GM12891 (cell line): ENCODE measurements around the gene USP15.

ENCODE experiments used
- DNase-seq: peaks from one replicate; pipeline ENCODE4 v3.0.0; 2011; ENCODE audit warnings: low spot score; ENCODE audit not compliant: insufficient read length
- FAIRE-seq: peaks from 2 replicates; lab custom pipeline; 2011; peaks lifted over from hg19 to GRCh38; lab: Jason Lieb, UNC
- PAX5 ChIP-seq: IDR thresholded peaks from 2 replicates; pipeline ENCODE4 v1.6.1; 2011; ENCODE audit warnings: low read length, moderate library complexity, mild to moderate bottlenecking; ENCODE audit not compliant: insufficient read depth, severe bottlenecking
- POLR2A ChIP-seq: IDR thresholded peaks from 2 replicates; pipeline ENCODE4 v1.6.1; 2011; ENCODE audit warnings: low read depth, low read length, control low read depth
- POLR2AphosphoS5 ChIP-seq: IDR thresholded peaks from 2 replicates; pipeline ENCODE4 v1.6.1; 2011; ENCODE audit warnings: low read depth, low read length, control low read depth
- POU2F2 ChIP-seq: IDR thresholded peaks from 2 replicates; pipeline ENCODE4 v1.6.1; 2011; ENCODE audit warnings: low read depth, mild to moderate bottlenecking, control low read depth, low read length, moderate library complexity
- SPI1 ChIP-seq: IDR thresholded peaks from 2 replicates; pipeline ENCODE4 v1.6.1; 2011; ENCODE audit warnings: low read depth, low read length, control low read depth
- TAF1 ChIP-seq: IDR thresholded peaks from 2 replicates; pipeline ENCODE4 v1.6.1; 2011; ENCODE audit warnings: low read depth, low read length, control low read depth

Gene USP15

DNA sequence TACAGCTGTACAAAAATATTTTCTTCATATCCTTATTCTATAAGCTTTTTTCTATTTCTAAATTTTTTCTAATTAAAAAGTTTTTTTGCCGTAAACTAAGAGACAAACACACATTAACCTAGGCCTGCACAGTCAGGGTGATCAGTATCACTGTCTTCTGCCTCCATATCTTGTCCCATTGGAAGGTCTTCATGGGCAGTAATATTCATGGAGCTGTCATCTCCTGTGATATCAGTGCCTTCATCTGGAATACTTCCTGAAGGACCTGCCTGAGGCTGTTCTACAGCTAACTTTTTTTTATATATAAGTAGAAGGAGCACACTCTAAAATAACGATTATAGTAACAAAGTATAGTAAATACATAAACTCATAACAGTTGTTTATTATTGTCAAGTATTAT lies 17.8 kb downstream of the USP15 start:
- DNase-seq (no peak), FAIRE-seq (no peak)
- TF ChIP-seq TAF1: no peak
- no peak for TF ChIP-seq PAX5
- TF ChIP-seq POLR2A: no peak
- no peak for TF ChIP-seq POU2F2
- TF ChIP-seq SPI1: no peak
- no peak for TF ChIP-seq POLR2AphosphoS5

DNA sequence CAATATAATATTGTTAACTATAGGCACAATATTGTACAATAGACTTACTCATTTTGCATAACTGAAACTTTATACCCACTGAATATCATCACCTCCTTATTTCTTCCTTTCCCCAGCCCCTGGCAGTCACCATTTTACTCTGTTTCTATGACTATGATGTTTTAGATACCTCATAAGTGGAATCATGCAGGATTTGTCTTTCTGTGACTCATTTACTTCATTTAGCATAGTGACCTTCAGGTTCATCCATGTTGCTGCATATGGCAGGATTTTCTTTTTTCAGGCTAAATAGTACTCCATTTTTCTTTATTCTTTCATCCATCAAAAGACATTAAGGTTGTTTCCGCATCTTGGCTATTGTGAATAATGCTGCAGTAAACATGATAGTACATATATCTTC lies 18.9 kb downstream of the USP15 start:
- no peak for DNase-seq
- FAIRE-seq: no peak
- TF ChIP-seq POLR2A: no peak
- no peak for TF ChIP-seq POLR2AphosphoS5
- TF ChIP-seq POU2F2: no peak
- no peak for TF ChIP-seq TAF1
- no peak for TF ChIP-seq PAX5
- no peak for TF ChIP-seq SPI1

DNA sequence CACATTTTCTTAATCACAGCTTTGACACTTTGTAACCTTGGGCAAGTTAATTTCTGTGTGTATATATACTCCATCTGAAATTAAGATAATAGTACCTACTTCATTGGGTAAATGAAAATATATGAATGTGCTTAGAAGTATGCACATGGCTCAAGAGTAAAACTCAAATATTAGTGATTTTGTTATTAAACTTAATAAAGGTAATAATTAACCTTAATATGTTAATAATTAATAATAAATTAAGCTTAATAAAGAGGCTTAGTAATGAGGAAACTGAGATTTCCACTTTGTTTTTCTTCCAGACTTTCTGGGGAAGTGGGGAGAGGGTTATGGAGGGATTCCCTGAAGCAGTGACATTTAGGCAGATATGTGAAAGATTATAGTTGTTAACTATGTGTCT lies 19.8 kb downstream of the USP15 start:
- DNase-seq (no peak), FAIRE-seq (no peak)
- TF ChIP-seq POU2F2: no peak
- no peak for TF ChIP-seq SPI1
- no peak for TF ChIP-seq POLR2AphosphoS5

DNA sequence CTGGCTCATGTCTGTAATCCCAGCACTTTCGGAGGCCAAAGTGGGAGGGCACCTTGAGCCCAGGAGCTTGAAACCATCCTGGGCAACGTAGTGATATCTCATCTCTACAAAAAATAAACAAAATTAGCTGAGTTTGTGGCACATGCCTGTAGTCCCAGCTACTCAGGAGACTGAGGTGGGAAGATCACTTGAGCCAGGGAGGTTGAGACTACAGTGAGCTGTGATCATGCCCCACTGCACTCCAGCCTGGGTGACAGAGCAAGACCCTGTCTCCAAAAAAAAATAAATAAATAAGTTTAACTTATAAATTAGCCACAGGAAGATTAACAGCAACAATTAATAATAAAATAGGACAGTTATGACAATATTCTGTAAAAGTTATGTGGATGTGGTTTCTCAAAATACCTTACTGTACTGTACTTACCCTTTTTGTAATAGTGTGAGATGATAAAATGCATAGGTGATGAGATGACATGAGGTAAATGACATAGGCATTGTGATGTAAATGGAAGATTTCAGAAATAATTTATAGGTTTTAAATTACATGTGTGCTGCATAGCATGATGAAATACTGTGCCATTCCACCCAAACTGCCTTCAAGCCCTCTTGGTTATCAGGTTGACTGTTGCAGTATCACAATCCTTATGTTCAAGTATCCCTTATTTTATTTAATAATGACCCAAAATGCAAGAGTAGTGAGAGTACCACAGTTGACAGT lies 22.0 kb downstream of the USP15 start:
- no peak for FAIRE-seq
- no peak for DNase-seq
- no peak for TF ChIP-seq POLR2AphosphoS5
- no peak for TF ChIP-seq TAF1
- no peak for TF ChIP-seq SPI1
- TF ChIP-seq POU2F2: no peak
- TF ChIP-seq PAX5: no peak
- TF ChIP-seq POLR2A: no peak

DNA sequence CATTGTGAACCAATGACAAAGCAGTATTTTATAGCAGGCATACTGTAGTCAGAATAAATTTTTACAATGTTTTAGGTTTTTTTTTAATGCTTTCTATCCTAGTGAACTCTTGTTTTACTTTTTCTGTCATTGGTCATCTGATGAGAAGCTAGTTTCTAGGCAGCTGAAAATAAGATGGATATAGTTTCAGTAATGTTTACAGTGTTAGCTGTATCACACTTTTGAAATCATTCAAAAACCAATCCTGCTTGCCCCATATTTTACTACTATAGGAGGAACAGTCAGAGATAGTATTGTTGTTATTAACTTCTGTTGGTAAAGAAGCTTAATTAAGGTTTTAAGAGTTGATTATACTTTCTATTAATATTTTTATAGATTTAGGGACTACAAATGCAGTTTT lies 24.5 kb downstream of the USP15 start:
- no peak for DNase-seq
- TF ChIP-seq POU2F2 (no peak), PAX5 (no peak), POLR2A (no peak), SPI1 (no peak), TAF1 (no peak), POLR2AphosphoS5 (no peak)
- FAIRE-seq: no peak

DNA sequence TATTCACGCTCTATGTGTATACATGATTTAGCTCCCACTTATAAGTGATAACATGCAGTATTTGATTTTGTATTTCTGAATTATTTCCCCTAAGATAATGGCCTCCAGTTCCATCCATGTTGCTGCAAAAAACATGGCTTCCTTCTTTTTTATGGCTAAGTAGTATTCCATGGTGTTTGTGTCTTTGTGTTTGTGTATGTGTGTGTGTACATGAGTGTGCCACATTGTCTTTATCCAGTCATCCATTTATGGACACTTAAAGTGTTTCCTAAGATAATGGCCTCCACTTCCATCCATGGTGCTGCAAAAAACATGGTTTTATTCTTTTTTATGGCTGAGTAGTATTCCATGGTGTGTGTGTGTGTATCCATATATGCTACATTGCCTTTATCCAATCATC lies 25.1 kb downstream of the USP15 start:
- TF ChIP-seq POLR2A (no peak), TAF1 (no peak), POLR2AphosphoS5 (no peak), POU2F2 (no peak), SPI1 (no peak)
- DNase-seq (no peak), FAIRE-seq (peak; percentile 73)

DNA sequence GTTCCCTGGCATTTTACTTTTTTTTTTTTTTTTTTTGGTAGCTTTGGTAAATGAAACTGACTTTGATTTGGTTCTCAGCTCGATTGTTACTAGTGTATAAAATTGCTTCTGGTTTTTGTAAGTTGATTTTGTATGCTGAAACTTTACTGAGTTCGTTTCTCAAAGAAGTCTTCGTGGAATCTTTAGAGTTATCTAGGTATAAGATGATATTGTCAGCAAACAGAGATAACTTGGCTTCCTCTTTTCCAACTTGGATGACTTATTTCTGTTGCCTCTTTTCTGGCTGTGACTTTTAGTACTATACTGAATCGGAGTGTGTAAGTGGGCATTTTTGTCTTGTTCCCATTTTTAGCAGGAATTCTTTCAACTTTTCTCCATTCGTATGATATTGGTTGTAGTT lies 28.1 kb downstream of the USP15 start:
- TF ChIP-seq POU2F2 (no peak), POLR2A (no peak), POLR2AphosphoS5 (no peak), SPI1 (no peak), PAX5 (no peak), TAF1 (no peak)
- no peak for FAIRE-seq

DNA sequence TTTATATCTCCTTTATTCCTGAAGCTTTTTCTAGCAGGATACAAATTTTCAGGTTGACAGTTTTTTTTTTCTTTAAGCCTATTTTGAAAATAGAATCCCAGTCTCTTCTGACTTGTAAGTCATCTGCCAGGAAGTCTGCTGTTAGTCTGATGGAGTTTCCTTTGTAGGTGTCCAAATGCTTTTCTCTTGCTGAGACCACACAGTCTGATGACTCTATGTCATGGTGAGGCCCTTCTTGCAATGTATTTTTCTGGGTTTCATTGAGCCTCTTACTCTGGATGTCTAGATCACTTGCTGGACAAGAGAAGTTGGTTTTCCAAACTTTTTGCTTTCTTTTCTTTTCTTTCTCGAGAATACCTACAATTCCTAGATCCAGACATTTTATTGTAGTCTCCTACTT lies 30.6 kb downstream of the USP15 start:
- TF ChIP-seq PAX5 (no peak), POLR2AphosphoS5 (no peak), POLR2A (no peak), TAF1 (no peak), SPI1 (no peak), POU2F2 (no peak)
- FAIRE-seq: no peak
- DNase-seq: no peak

More for the DNA sequence above, 28.1 kb downstream of the USP15 start:
- DNase-seq: no peak

DNA sequence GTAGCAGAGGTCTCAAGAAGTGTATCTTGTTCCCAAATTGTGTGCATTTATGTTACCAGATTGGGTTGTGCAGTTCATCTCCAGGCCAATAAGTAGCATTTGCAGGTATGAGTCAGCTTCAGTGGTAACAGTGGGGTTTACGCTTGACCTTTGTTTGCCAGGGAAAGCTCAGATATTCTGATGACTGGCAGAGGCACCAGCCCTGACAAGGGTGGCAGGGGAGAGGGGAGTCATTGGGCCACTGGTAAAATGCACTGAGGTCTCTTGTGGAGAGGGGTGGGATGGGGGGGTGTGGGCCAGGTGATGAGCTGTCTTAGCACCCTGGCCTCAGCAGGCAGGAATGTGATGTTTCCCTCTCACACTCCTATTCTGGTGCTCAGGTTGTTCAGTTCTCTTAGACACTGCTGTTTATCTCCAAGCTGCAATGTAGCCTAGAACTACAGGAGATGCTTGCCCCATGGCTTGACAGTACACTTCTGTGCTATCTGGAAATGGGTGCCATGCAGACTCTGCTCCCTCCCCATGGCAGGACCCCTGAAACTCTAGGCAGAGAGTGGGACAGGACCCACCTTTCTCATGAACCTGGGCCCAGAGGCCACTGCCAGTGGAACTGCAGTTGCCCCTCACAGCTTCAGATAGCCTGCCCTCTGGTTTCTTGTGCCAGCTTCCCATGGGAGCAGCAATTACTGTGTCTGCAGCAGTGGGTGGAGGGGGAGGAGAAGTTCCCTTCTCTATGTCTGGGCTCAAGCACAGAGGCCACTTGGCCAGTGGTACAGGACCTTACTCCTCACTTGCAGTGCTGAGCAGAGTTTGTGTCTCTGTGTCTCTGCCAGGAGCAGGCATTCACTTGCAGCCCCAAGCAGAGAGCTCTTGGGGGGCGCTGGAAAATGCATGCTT lies 31.9 kb downstream of the USP15 start:
- no peak for DNase-seq

More for the DNA sequence above, 31.9 kb downstream of the USP15 start:
- TF ChIP-seq POLR2A: no peak
- TF ChIP-seq PAX5: no peak
- FAIRE-seq: peak; percentile 66
